Colonic mucosa (tissue), 4 donors: ENCODE data around the gene SIPA1L3. TPM values are rescaled to one million over a fixed set of nuclear protein-coding genes. Genes with fewer than 3 reads are reported as not detected.

Source experiments
- DNase-seq: peaks from one replicate; pipeline ENCODE4 v3.0.0-alpha.2; 2020
- H3K27ac ChIP-seq: fragments of 200-600 bp; one replicate; pipeline ENCODE4 v1.8.0; 2021
- H3K27me3 ChIP-seq: fragments of 200-600 bp; one replicate; pipeline ENCODE4 v1.8.0; 2021
- H3K36me3 ChIP-seq: fragments of 200-600 bp; one replicate; pipeline ENCODE4 v1.8.0; 2021
- H3K4me1 ChIP-seq: fragments of 200-600 bp; one replicate; pipeline ENCODE4 v1.8.0; 2021; ENCODE audit warnings: mild to moderate bottlenecking
- H3K4me3 ChIP-seq: fragments of 200-600 bp; one replicate; pipeline ENCODE4 v1.8.0; 2021
- H3K9ac ChIP-seq, 2 donors: one replicate each; pipeline ENCODE4 v1.7.0; 2013; ENCODE audit warnings: control low read depth in 2 of 2, low read depth in 2 of 2, low read length in 2 of 2
- H3K9me3 ChIP-seq: fragments of 200-600 bp; one replicate; pipeline ENCODE4 v1.8.0; 2021
- CTCF ChIP-seq: fragments of 200-600 bp; IDR thresholded peaks from one replicate; pipeline ENCODE4 v1.8.0; 2022; ENCODE audit warnings: antibody characterized with exemption, mild to moderate bottlenecking
- intact Hi-C: fragments of 100-400 bp; cut with DNase I; formaldehyde crosslinking; loops from one replicate; pipeline ENCODE4 v1.14.1; 2022
- total RNA-seq, 2 donors: library from RNA; stranded (reverse); fragmentation: NEBNext Ultra II Directional in 1 of 2; extraction: Animal tissue kit (Norgen Biotek cat#: 25700) in 1 of 2; gene quantifications; one replicate each; pipeline ENCODE4 v1.2.1, GENCODE V29; 2021
- donor health status: healthy.
- donor health status: DM: no; HTN: no; CAD: no.
- donor health status: DM: no; HTN: no; CAD: no.

SIPA1L3 gene
- total RNA-seq, 2 donors from 2014 or later, result 98.6 to 113 TPM

DNA sequence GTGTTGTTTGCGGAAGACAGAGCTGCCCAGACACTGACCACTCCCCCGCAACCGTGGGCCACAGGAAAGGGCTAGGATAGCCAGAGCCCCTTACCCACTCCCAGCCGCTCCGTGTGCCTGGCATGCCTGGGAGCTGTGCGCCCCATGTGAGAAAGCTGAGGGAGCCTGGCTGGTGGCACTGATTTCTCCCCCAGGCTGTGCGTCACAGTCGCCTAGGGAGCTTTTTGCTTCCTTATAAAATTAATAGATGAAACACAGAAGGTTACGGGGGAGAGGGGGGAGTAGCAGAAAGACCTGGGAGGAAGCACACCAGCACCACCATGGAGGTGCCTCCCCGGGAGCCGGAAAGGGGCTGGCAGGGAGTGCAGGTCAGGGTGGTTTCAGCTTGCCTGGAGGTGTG, 292.3 kb downstream of the SIPA1L3 start:
- Histone ChIP-seq H3K36me3 (peaks cover 6% of the 10 kb centered on the region), H3K27ac (no peak overlapping the region), H3K4me3 (no peak overlapping the region), H3K27me3 (no peaks in the 10 kb centered on the region), H3K4me1 (no peaks in the 10 kb centered on the region), H3K9ac (no peak overlapping the region), H3K9me3 (no peaks in the 10 kb centered on the region)
- intact Hi-C loops, result no loop called here
- TF ChIP-seq CTCF, result no peak
- no peak for DNase-seq

DNA sequence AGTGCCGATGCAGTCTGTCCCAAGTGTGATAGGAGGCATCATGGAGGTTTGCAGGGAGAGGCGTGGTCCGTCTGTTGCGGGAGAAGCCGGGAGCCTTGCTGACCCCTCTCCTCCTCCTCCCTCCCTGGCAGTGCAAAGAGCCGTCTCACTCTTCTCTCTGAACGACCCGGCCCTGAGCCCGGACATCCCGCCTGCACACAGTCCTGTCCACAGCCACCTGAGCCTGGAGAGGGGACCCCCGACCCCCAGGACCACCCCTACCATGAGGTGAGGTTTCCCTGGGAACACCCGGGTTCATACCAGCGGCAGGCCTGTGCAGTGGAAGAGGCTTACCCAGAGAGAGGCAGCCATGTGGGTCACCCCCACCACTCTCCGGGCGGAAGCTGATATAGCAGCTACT, 294.7 kb downstream of the SIPA1L3 start:
- DNase-seq, result no peak
- no peak for TF ChIP-seq CTCF
- Histone ChIP-seq H3K27me3 (no peaks in the 10 kb centered on the region), H3K36me3 (peaks cover 6% of the 10 kb centered on the region), H3K4me1 (no peaks in the 10 kb centered on the region), H3K27ac (no peak overlapping the region), H3K9me3 (no peaks in the 10 kb centered on the region), H3K4me3 (no peak overlapping the region), H3K9ac (no peak overlapping the region)
- intact Hi-C loops, result no loop called here

DNA sequence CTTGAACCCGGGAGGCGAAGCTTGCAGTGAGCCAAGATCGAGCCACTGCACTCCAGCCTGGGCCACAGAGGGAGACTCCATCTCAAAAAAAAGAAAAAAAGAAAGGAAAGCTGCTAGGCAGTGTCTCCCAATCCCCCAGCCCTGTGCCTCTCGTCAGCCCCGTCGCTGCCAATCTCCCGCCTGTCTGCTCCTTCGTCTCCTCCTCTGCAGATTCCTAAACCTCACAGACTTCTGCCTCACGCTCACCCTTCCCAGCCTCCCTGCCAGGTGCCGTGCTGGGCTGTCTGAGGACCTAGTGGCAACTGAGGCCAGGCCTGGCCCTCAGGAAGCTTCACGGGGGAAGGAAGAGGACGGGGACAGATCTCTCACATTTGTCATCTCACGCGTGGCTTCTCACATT, 295.5 kb downstream of the SIPA1L3 start:
- no peak overlapping the region for H3K4me3 ChIP-seq
- H3K27ac ChIP-seq, result no peak overlapping the region
- DNase-seq, result no peak
- H3K27me3 ChIP-seq, result no peaks in the 10 kb centered on the region
- H3K4me1 ChIP-seq, result no peaks in the 10 kb centered on the region
- peaks cover 6% of the 10 kb centered on the region for H3K36me3 ChIP-seq
- no peak overlapping the region for H3K9ac ChIP-seq
- no peak for TF ChIP-seq CTCF
- no peaks in the 10 kb centered on the region for H3K9me3 ChIP-seq
- intact Hi-C loops, result no loop called here

DNA sequence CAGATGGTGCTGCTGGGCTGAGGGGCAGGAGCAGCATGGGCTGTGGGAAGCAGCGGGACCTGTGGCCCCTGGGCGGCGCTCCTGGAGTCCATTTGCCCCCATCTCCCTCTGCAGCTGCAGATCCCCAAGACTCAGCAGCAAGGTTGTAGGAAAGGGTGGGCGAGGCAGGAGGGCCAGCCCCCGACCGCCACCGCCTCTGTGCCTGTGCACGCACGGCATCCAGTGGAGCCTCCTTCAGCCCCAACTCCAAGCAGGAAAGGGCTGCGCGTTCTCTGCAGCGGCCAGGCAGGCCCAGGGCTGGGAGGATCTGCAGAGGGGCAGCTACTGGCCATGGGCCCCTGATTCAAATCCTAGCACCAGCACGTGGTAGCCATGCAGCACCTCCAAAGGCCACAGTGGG, 296.2 kb downstream of the SIPA1L3 start:
- no peak for TF ChIP-seq CTCF
- H3K27me3 ChIP-seq, result no peaks in the 10 kb centered on the region
- intact Hi-C loops, result no loop called here
- H3K9me3 ChIP-seq, result no peaks in the 10 kb centered on the region
- peaks cover 3% of the 10 kb centered on the region for H3K36me3 ChIP-seq
- no peak overlapping the region for H3K4me3 ChIP-seq
- no peaks in the 10 kb centered on the region for H3K4me1 ChIP-seq
- no peak for DNase-seq
- H3K9ac ChIP-seq, result no peak overlapping the region
- no peak overlapping the region for H3K27ac ChIP-seq

DNA sequence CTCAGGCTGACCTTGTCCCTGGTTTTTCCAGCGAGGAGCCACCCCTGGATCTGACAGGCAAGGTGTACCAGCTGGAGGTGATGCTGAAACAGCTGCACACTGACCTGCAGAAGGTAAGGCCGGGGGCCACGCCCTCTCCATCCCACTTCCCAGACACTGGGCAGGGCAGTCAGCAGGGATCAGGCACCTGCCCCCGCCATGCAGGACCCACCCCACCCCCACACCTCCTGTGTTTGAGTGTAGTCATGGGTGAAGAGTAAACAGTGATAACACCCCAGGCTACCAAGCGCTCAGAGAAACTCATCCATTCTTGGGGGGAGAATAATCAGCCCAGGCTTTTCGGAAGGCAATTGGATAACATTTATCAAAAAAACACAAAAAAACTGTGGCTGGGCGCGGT, 297.1 kb downstream of the SIPA1L3 start:
- DNase-seq, result no peak
- Histone ChIP-seq H3K27me3 (peaks cover 2% of the 10 kb centered on the region), H3K9me3 (no peaks in the 10 kb centered on the region), H3K4me3 (no peak overlapping the region), H3K9ac (no peak overlapping the region), H3K36me3 (no peaks in the 10 kb centered on the region), H3K4me1 (no peaks in the 10 kb centered on the region), H3K27ac (no peak overlapping the region)
- TF ChIP-seq CTCF, result no peak
- intact Hi-C loops, result no loop called here

- Histone ChIP-seq H3K9ac (no peak overlapping the region), H3K4me3 (no peak overlapping the region), H3K27ac (no peak overlapping the region), H3K36me3 (no peaks in the 10 kb centered on the region), H3K27me3 (peaks cover 8% of the 10 kb centered on the region), H3K4me1 (no peaks in the 10 kb centered on the region), H3K9me3 (no peaks in the 10 kb centered on the region)
- intact Hi-C loops, result no loop called here
- no peak for TF ChIP-seq CTCF
- no peak for DNase-seq
Observed at GRCh38 chr19:38204728-38205127, 297.7 kb downstream of the SIPA1L3 start.
